DOHH2 (cell line): ENCODE results near the gene LCA5L.

Experiments used
- H3F3A ChIP-seq: fragments of 200-600 bp; sonication (generic), shearing (Covaris generic); 2 replicates; pipeline ENCODE4 v1.6.0; 2016; ENCODE audit warnings: antibody characterized with exemption, mild to moderate bottlenecking; ENCODE audit not compliant: control insufficient read depth, insufficient read depth
- H3K27ac ChIP-seq: fragments of 200-600 bp; sonication (generic); 2 replicates; pipeline ENCODE4 v1.5.1; 2014; ENCODE audit warnings: low read depth, mild to moderate bottlenecking, low read length, moderate library complexity
- H3K27me3 ChIP-seq: fragments of 200-600 bp; sonication (generic); 2 replicates; pipeline ENCODE4 v1.6.1; 2014; ENCODE audit warnings: mild to moderate bottlenecking, low read length, mixed read lengths; ENCODE audit not compliant: control insufficient read depth
- H3K36me3 ChIP-seq: fragments of 200-600 bp; sonication (generic); 2 replicates; pipeline ENCODE4 v1.6.1; 2014; ENCODE audit warnings: mild to moderate bottlenecking, low read length, moderate library complexity, mixed read lengths; ENCODE audit not compliant: control insufficient read depth
- H3K4me1 ChIP-seq: fragments of 200-600 bp; sonication (generic); 2 replicates; pipeline ENCODE4 v1.6.1; 2014; ENCODE audit warnings: mild to moderate bottlenecking, low read length, mixed read lengths; ENCODE audit not compliant: control insufficient read depth
- H3K4me2 ChIP-seq: fragments of 200-600 bp; sonication (generic); 2 replicates; pipeline ENCODE4 v1.6.0; 2014; ENCODE audit warnings: mild to moderate bottlenecking, low read length, moderate library complexity
- H3K4me3 ChIP-seq: fragments of 200-600 bp; sonication (generic); 2 replicates; pipeline ENCODE4 v1.5.1; 2014; ENCODE audit warnings: mild to moderate bottlenecking, low read length, mixed read lengths
- H3K79me2 ChIP-seq: fragments of 200-600 bp; sonication (generic); 2 replicates; pipeline ENCODE4 v1.6.1; 2014; ENCODE audit warnings: mild to moderate bottlenecking, low read length, mixed read lengths; ENCODE audit not compliant: control insufficient read depth
- H3K9me2 ChIP-seq: fragments of 200-600 bp; sonication (generic); replicated peaks from 2 replicates; pipeline ENCODE4 v1.6.1; 2014; ENCODE audit warnings: mild to moderate bottlenecking, low read length, mixed read lengths; ENCODE audit not compliant: control insufficient read depth
- H3K9me3 ChIP-seq: fragments of 200-600 bp; sonication (generic); 2 replicates; pipeline ENCODE4 v1.6.1; 2014; ENCODE audit warnings: antibody characterized with exemption, low read length, mixed read lengths; ENCODE audit not compliant: control insufficient read depth, insufficient read depth
- H4K20me1 ChIP-seq: fragments of 200-600 bp; sonication (generic); 2 replicates; pipeline ENCODE4 v1.6.0; 2014; ENCODE audit warnings: low read depth, mild to moderate bottlenecking, antibody characterized with exemption, low read length, moderate library complexity; ENCODE audit not compliant: control insufficient read depth, insufficient read depth
- EZH2phosphoT487 ChIP-seq: fragments of 200-600 bp; sonication (generic); IDR thresholded peaks from 2 replicates; pipeline ENCODE4 v1.6.1; 2017; ENCODE audit warnings: borderline replicate concordance, mild to moderate bottlenecking, antibody characterized with exemption, low read length, moderate library complexity, mixed read lengths
- TF ChIP-seq, protein P1 (sequence below): fragments of 200-600 bp; sonication (generic); IDR thresholded peaks from one replicate; pipeline ENCODE4 v1.5.1; 2014; ENCODE audit warnings: antibody characterized with exemption, mild to moderate bottlenecking, low read depth, low read length; ENCODE audit not compliant: poor library complexity, severe bottlenecking

LCA5L gene

DNA sequence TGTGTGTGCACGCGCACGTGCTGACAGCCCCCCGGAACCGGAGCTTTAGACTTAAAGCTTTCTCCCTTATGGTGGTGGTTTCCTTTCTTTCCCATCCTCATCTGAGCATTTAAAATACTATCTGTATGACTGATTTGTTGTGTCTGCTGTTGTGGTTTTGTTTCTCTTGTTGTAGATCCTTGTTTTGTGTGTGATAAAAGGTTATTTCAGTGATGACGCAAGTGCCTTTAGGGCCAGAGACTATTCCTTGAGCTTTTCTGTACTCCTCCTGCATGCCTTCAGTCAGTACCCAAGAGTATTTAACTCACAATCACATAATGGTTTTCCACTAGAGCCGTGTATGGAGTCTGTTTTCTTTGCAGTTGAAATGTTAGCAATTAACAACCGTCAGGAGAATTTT lies 45.4 kb downstream of the LCA5L start:
- H3K79me2 ChIP-seq, result no peaks in the 10 kb centered on the region
- H3K27me3 ChIP-seq, result no peaks in the 10 kb centered on the region
- no peaks in the 10 kb centered on the region for H3K9me3 ChIP-seq
- no peaks in the 10 kb centered on the region for H3K9me2 ChIP-seq
- no peak overlapping the region for H3K27ac ChIP-seq
- H4K20me1 ChIP-seq, result no peaks in the 10 kb centered on the region
- no peak overlapping the region for H3K4me2 ChIP-seq
- H3K4me1 ChIP-seq, result no peaks in the 10 kb centered on the region
- H3K4me3 ChIP-seq, result no peak overlapping the region
- peaks cover 16% of the 10 kb centered on the region for H3K36me3 ChIP-seq
- TF ChIP-seq EZH2phosphoT487, result no peak
- TF ChIP-seq, protein P1, sequence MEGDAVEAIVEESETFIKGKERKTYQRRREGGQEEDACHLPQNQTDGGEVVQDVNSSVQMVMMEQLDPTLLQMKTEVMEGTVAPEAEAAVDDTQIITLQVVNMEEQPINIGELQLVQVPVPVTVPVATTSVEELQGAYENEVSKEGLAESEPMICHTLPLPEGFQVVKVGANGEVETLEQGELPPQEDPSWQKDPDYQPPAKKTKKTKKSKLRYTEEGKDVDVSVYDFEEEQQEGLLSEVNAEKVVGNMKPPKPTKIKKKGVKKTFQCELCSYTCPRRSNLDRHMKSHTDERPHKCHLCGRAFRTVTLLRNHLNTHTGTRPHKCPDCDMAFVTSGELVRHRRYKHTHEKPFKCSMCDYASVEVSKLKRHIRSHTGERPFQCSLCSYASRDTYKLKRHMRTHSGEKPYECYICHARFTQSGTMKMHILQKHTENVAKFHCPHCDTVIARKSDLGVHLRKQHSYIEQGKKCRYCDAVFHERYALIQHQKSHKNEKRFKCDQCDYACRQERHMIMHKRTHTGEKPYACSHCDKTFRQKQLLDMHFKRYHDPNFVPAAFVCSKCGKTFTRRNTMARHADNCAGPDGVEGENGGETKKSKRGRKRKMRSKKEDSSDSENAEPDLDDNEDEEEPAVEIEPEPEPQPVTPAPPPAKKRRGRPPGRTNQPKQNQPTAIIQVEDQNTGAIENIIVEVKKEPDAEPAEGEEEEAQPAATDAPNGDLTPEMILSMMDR, result no peak
- peaks cover 5% of the 10 kb centered on the region for H3F3A ChIP-seq

- Histone ChIP-seq H3K27ac (no peak overlapping the region), H3K4me1 (no peaks in the 10 kb centered on the region), H3K4me3 (no peak overlapping the region), H4K20me1 (no peaks in the 10 kb centered on the region), H3F3A (peaks cover 5% of the 10 kb centered on the region), H3K9me3 (no peaks in the 10 kb centered on the region), H3K9me2 (no peaks in the 10 kb centered on the region), H3K4me2 (no peak overlapping the region), H3K36me3 (peaks cover 35% of the 10 kb centered on the region), H3K27me3 (no peaks in the 10 kb centered on the region), H3K79me2 (no peaks in the 10 kb centered on the region)
- TF ChIP-seq, protein P1, result no peak
- no peak for TF ChIP-seq EZH2phosphoT487
Measured at GRCh38 chr21:39397646-39398385, 47.8 kb downstream of the LCA5L start.

DNA sequence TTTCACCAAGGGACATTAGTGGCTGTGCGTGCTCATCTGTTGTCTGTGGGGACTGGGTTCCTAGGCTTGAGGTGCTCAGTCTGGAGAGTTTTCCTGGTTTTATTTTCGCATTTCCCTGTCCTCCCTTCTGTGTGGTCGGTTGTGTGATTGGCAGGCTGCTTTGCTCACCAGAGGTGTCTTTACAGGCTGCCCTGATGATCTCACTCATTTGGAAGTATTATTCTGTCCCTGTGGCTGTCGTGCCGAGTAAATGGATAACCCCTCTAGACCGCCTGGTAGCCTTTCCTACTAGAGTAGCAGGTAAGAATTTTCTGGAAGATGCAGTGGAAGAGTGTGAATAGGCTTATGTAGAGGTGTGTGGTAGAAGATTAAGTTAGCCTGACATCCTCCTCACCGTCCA lies 52.6 kb downstream of the LCA5L start:
- Histone ChIP-seq H3K4me3 (no peak overlapping the region), H4K20me1 (no peaks in the 10 kb centered on the region), H3K9me3 (no peaks in the 10 kb centered on the region), H3K4me2 (no peak overlapping the region), H3K79me2 (peaks cover 33% of the 10 kb centered on the region), H3K9me2 (no peaks in the 10 kb centered on the region), H3K36me3 (peaks cover 65% of the 10 kb centered on the region), H3F3A (peaks cover 9% of the 10 kb centered on the region), H3K27me3 (no peaks in the 10 kb centered on the region), H3K27ac (no peak overlapping the region), H3K4me1 (peaks cover 17% of the 10 kb centered on the region)
- TF ChIP-seq, protein P1, result no peak
- no peak for TF ChIP-seq EZH2phosphoT487
